ENCODE data around the gene CTNS. TPM values are rescaled to one million over a fixed set of nuclear protein-coding genes. Genes with fewer than 3 reads are reported as not detected.

CTNS gene
- total RNA-seq, 2 donors from 2014 or later = 6.6 to 23.3 TPM

GRCh38 chr17:3600529-3601205 lies 35.9 kb upstream of the CTNS start:
- Histone ChIP-seq H3K27ac (no peak overlapping the region), H3K9me3 (no peaks in the 10 kb centered on the region), H3K36me3 (no peaks in the 10 kb centered on the region), H3K4me1 (ENCODE audit: control insufficient read depth in 1 of 2, low read depth in 2 of 2) (no peaks in the 10 kb centered on the region), H3K4me3 (no peak overlapping the region), H3K27me3 (replicated peaks; ENCODE audit: insufficient read depth) (no peaks in the 10 kb centered on the region)
- DNase-seq (ENCODE audit: low spot score) = no peak
- TF ChIP-seq, protein P1, sequence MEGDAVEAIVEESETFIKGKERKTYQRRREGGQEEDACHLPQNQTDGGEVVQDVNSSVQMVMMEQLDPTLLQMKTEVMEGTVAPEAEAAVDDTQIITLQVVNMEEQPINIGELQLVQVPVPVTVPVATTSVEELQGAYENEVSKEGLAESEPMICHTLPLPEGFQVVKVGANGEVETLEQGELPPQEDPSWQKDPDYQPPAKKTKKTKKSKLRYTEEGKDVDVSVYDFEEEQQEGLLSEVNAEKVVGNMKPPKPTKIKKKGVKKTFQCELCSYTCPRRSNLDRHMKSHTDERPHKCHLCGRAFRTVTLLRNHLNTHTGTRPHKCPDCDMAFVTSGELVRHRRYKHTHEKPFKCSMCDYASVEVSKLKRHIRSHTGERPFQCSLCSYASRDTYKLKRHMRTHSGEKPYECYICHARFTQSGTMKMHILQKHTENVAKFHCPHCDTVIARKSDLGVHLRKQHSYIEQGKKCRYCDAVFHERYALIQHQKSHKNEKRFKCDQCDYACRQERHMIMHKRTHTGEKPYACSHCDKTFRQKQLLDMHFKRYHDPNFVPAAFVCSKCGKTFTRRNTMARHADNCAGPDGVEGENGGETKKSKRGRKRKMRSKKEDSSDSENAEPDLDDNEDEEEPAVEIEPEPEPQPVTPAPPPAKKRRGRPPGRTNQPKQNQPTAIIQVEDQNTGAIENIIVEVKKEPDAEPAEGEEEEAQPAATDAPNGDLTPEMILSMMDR (IDR thresholded peaks at IDR 0.05) = no peak
- no peak for ATAC-seq (ENCODE audit: insufficient number of reproducible peaks, low FRiP score, low read depth)

GRCh38 chr17:3602499-3602898 lies 34.1 kb upstream of the CTNS start:
- no peaks in the 10 kb centered on the region for H3K27me3 ChIP-seq (replicated peaks; ENCODE audit: insufficient read depth)
- DNase-seq (ENCODE audit: low spot score) (no peak), ATAC-seq (ENCODE audit: insufficient number of reproducible peaks, low FRiP score, low read depth) (no peak)
- H3K4me1 ChIP-seq (ENCODE audit: control insufficient read depth in 1 of 2, low read depth in 2 of 2) = no peaks in the 10 kb centered on the region
- H3K4me3 ChIP-seq = no peak overlapping the region
- no peak overlapping the region for H3K27ac ChIP-seq
- H3K36me3 ChIP-seq = peaks cover 3% of the 10 kb centered on the region
- H3K9me3 ChIP-seq = no peaks in the 10 kb centered on the region
- TF ChIP-seq, protein P1 (IDR thresholded peaks at IDR 0.05) = peak; percentile 40

GRCh38 chr17:3603119-3603869 lies 33.3 kb upstream of the CTNS start:
- Histone ChIP-seq H3K27ac (no peak overlapping the region), H3K27me3 (replicated peaks; ENCODE audit: insufficient read depth) (no peaks in the 10 kb centered on the region), H3K4me3 (no peak overlapping the region), H3K9me3 (no peaks in the 10 kb centered on the region), H3K36me3 (peaks cover 3% of the 10 kb centered on the region), H3K4me1 (ENCODE audit: control insufficient read depth in 1 of 2, low read depth in 2 of 2) (no peaks in the 10 kb centered on the region)
- DNase-seq (ENCODE audit: low spot score) = no peak
- ATAC-seq (ENCODE audit: insufficient number of reproducible peaks, low FRiP score, low read depth) = no peak
- TF ChIP-seq, protein P1 (IDR thresholded peaks at IDR 0.05) = no peak

DNA sequence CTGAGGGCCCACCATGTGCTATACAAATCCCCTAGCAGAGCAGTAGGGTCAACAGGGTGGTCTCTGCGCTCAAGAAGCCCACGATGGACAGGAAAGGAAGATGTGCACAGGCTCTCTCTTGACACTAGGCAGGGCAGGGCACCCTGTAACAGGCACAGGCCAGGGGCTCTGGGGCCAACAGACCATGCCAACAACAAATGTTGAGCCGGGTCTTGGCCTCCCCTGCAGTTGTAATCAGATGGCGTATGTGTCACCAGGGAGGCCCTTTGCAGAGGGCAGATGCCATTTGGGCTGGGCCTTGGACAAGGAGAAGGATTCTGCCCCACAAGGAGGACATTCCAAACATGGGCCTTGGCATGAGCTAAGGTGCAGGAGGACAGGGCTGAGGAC lies 32.7 kb upstream of the CTNS start:
- Histone ChIP-seq H3K27ac (no peak overlapping the region), H3K4me1 (ENCODE audit: control insufficient read depth in 1 of 2, low read depth in 2 of 2) (no peaks in the 10 kb centered on the region), H3K4me3 (no peak overlapping the region), H3K9me3 (no peaks in the 10 kb centered on the region), H3K27me3 (replicated peaks; ENCODE audit: insufficient read depth) (no peaks in the 10 kb centered on the region), H3K36me3 (peaks cover 5% of the 10 kb centered on the region)
- ATAC-seq (ENCODE audit: insufficient number of reproducible peaks, low FRiP score, low read depth) (no peak), DNase-seq (ENCODE audit: low spot score) (no peak)
- TF ChIP-seq, protein P1 (IDR thresholded peaks at IDR 0.05) = no peak

DNA sequence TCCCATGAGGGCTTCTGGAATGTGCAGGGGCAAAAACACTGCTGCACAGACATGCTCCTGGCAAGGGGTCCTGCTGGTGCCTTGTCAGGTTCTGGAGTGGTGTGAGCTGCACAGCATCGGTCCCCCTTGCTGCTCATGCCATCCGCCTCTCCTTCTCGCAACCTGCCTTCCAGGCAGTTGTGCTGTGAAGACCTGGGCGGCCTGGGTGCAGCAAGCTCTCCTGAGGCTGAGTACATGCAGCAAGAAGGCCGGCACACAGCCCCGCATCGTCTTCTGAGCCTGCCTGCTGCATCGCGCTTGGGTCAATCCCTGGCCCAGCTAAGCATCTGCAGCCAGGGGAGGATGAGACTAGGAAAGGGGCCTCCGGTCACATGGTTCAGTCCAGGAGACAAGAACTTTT lies 26.9 kb upstream of the CTNS start:
- Histone ChIP-seq H3K27me3 (replicated peaks; ENCODE audit: insufficient read depth) (no peaks in the 10 kb centered on the region), H3K9me3 (no peaks in the 10 kb centered on the region), H3K4me3 (no peak overlapping the region), H3K4me1 (ENCODE audit: control insufficient read depth in 1 of 2, low read depth in 2 of 2) (no peaks in the 10 kb centered on the region), H3K36me3 (peaks cover 32% of the 10 kb centered on the region), H3K27ac (no peak overlapping the region)
- no peak for ATAC-seq (ENCODE audit: insufficient number of reproducible peaks, low FRiP score, low read depth)
- TF ChIP-seq, protein P1 (IDR thresholded peaks at IDR 0.05) = no peak
- DNase-seq (ENCODE audit: low spot score) = no peak

Data from thoracic aorta (tissue), 2 donors.